WTC11 (cell line): ENCODE results near the gene FOXL1.

Source experiments
- ATF1 ChIP-seq: sonication (generic); formaldehyde crosslinking; IDR thresholded peaks from 2 replicates; pipeline ENCODE4 v1.8.1; 2023; ENCODE audit warnings: mild to moderate bottlenecking, moderate library complexity, missing genetic modification reagents
- FOXP1 ChIP-seq: sonication (generic); formaldehyde crosslinking; IDR thresholded peaks from 2 replicates; pipeline ENCODE4 v1.8.0; 2022; ENCODE audit warnings: missing genetic modification reagents, mild to moderate bottlenecking, moderate library complexity, borderline replicate concordance
- KAT7 ChIP-seq: sonication (generic); formaldehyde crosslinking; IDR thresholded peaks from 2 replicates; pipeline ENCODE4 v1.8.1; 2023; ENCODE audit warnings: missing genetic modification reagents, mild to moderate bottlenecking, borderline replicate concordance
- TEAD4 ChIP-seq: sonication (generic); formaldehyde crosslinking; IDR thresholded peaks from 2 replicates; pipeline ENCODE4 v1.8.0; 2022; ENCODE audit warnings: mild to moderate bottlenecking, missing genetic modification reagents
- ZNF219 ChIP-seq: sonication (generic); formaldehyde crosslinking; IDR thresholded peaks from 2 replicates; pipeline ENCODE4 v1.8.0; 2023; ENCODE audit warnings: missing genetic modification reagents, mild to moderate bottlenecking, borderline replicate concordance
- ZNF396 ChIP-seq: fragments of 250-450 bp; sonication (Bioruptor Pico); IDR thresholded peaks from 2 replicates; pipeline ENCODE4 v1.8.0; 2021; ENCODE audit warnings: mild to moderate bottlenecking, moderate library complexity, borderline replicate concordance
- TF ChIP-seq, protein P1 (sequence below): fragments of 200-600 bp; IDR thresholded peaks from 2 replicates; pipeline ENCODE4 v1.8.0; 2022; ENCODE audit warnings: antibody characterized with exemption
- TF ChIP-seq, protein P2 (sequence below): sonication (generic); formaldehyde crosslinking; IDR thresholded peaks from 2 replicates; pipeline ENCODE4 v1.8.1; 2022; ENCODE audit warnings: low read depth, mild to moderate bottlenecking, moderate library complexity, missing genetic modification reagents, borderline replicate concordance
- TF ChIP-seq, protein P3 (sequence below): sonication (generic); formaldehyde crosslinking; IDR thresholded peaks from 2 replicates; pipeline ENCODE4 v1.8.0; 2022; ENCODE audit warnings: mild to moderate bottlenecking, missing genetic modification reagents

DNA sequence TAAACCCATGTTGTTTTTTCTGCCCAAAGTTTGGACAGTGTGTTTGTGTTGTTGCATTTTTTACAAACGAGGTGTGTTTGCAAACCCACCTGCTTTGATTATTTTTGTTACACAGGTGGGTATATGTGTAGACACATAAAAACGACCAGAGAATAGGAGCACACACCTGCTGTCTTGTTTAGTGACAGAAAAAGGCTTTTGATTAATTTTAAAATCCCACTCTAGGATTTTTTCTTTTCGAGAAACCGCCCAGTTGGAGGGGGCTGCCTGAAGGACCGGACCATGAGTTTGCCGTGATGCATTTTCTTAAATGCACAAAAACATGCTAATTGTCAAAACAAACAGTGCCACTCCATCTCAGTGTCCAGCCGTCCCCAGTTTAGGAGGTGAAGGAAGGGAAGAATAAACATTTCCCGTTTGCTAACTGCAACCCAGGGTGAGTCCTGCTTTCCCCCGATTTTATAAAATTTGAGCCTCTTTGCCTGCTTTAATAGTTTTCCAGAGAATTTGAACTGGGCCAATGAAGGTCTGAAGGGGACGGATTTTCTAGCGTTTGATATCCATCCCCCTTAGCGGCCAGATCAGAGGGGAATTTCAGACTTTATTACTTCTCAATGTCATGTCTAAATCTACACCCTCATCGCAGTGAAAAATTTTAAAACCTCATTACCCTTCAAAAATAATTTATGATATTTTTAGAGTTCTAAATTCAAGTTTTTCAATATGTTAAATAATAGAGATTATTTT, 8.5 kb upstream of the FOXL1 start:
- TF ChIP-seq, protein P1, sequence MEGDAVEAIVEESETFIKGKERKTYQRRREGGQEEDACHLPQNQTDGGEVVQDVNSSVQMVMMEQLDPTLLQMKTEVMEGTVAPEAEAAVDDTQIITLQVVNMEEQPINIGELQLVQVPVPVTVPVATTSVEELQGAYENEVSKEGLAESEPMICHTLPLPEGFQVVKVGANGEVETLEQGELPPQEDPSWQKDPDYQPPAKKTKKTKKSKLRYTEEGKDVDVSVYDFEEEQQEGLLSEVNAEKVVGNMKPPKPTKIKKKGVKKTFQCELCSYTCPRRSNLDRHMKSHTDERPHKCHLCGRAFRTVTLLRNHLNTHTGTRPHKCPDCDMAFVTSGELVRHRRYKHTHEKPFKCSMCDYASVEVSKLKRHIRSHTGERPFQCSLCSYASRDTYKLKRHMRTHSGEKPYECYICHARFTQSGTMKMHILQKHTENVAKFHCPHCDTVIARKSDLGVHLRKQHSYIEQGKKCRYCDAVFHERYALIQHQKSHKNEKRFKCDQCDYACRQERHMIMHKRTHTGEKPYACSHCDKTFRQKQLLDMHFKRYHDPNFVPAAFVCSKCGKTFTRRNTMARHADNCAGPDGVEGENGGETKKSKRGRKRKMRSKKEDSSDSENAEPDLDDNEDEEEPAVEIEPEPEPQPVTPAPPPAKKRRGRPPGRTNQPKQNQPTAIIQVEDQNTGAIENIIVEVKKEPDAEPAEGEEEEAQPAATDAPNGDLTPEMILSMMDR = no peak
- TF ChIP-seq, protein P2, sequence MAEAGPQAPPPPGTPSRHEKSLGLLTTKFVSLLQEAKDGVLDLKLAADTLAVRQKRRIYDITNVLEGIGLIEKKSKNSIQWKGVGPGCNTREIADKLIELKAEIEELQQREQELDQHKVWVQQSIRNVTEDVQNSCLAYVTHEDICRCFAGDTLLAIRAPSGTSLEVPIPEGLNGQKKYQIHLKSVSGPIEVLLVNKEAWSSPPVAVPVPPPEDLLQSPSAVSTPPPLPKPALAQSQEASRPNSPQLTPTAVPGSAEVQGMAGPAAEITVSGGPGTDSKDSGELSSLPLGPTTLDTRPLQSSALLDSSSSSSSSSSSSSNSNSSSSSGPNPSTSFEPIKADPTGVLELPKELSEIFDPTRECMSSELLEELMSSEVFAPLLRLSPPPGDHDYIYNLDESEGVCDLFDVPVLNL (CRISPR knock-in tag) = no peak
- TF ChIP-seq, protein P3, sequence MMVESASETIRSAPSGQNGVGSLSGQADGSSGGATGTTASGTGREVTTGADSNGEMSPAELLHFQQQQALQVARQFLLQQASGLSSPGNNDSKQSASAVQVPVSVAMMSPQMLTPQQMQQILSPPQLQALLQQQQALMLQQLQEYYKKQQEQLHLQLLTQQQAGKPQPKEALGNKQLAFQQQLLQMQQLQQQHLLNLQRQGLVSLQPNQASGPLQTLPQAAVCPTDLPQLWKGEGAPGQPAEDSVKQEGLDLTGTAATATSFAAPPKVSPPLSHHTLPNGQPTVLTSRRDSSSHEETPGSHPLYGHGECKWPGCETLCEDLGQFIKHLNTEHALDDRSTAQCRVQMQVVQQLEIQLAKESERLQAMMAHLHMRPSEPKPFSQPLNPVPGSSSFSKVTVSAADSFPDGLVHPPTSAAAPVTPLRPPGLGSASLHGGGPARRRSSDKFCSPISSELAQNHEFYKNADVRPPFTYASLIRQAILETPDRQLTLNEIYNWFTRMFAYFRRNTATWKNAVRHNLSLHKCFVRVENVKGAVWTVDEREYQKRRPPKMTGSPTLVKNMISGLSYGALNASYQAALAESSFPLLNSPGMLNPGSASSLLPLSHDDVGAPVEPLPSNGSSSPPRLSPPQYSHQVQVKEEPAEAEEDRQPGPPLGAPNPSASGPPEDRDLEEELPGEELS (CRISPR knock-in tag) = no peak
- TF ChIP-seq ZNF219 = no peak
- TF ChIP-seq ZNF396 (CRISPR knock-in tag) = no peak
- no peak for TF ChIP-seq TEAD4
- no peak for TF ChIP-seq KAT7 (CRISPR knock-in tag)
- no peak for TF ChIP-seq ATF1
- TF ChIP-seq FOXP1 = no peak
